ENCODE measurements around the gene PIK3R6.

DNA sequence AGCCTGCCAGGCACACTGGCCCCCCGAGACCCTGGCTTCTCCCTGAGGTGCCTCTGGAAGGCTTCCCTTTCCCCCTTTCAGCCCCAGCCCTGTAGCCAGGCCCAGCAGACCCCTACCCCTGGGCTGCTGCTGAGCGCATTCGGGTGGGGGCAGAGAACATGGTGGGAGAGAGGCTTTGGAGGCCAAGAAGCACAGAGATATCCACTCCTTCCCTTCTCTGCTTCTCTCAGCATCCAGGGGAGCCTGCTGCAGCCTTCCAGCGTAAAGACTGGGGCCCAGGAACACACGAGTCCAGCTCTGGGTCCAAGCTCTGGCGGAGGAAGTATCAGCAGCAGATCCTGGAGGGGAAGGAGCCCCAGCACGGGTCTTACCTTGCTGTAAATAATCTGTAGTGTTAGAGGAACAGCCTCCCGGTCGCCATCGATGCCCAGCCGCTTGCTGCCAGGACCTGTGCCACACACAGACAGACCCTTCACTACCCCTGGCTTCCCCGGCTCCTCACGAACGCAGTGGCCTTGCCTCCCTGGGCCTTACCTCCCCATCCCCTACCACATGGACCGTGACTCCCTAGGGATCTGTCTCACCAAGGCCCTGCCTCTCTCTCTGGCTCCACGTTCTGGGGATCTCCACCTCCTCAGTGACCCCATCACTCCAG is 17.0 kb upstream of the PIK3R6 start:
- TF ChIP-seq CTCF (conservative IDR thresholded peaks at IDR 0.05; ENCODE audit: low read depth, low read length) (no peak), MAFK (IDR thresholded peaks at IDR 0.05; ENCODE audit: low read depth, low read length) (no peak), FOS (IDR thresholded peaks at IDR 0.05; ENCODE audit: low read depth, low read length) (no peak), POLR2A (IDR thresholded peaks at IDR 0.05; ENCODE audit: low read depth, low read length) (no peak), BHLHE40 (IDR thresholded peaks at IDR 0.05; ENCODE audit: low read depth, low read length) (no peak), NFE2L2 (IDR thresholded peaks at IDR 0.05; ENCODE audit: low read depth, low read length) (no peak), USF2 (IDR thresholded peaks at IDR 0.05; ENCODE audit: low read depth, low read length) (no peak), RAD21 (IDR thresholded peaks at IDR 0.05; ENCODE audit: low read length) (no peak), MAZ (IDR thresholded peaks at IDR 0.05; ENCODE audit: borderline replicate concordance, low read depth, low read length) (no peak)
